Panc1 (cell line): Measurements from ENCODE around the gene MUS81. TPM values are rescaled to one million over a fixed set of nuclear protein-coding genes. Genes with fewer than 3 reads are reported as not detected.

ENCODE experiments used
- ATAC-seq: fragments of 200-7000 bp; cut with Tn5 transposase; 2 replicates; pipeline ENCODE4 v1.9.1; 2020; ENCODE audit warnings: mild to moderate bottlenecking, moderate library complexity
- BruUV-seq: library from RNA; stranded (reverse); fragments of 400-500 nt; replicated peaks from 2 replicates; lab custom pipeline; 2021; lab: Mats Ljungman, UMichigan
- CTCF ChIA-PET: fragments of 300-600 bp; sonication (Branson Sonifier 250); formaldehyde crosslinking; loops from one replicate; lab custom pipeline; 2022; ENCODE audit warnings: antibody characterized with exemption; lab: Charles Lee
- POLR2A ChIA-PET: fragments of 300-600 bp; sonication (Branson Sonifier 250); formaldehyde crosslinking; loops from one replicate; lab custom pipeline; 2022; ENCODE audit warnings: antibody characterized with exemption; lab: Charles Lee
- DNase-seq: peaks from one replicate; pipeline ENCODE4 v3.0.0-alpha.2; 2010; ENCODE audit warnings: low read depth, low spot score
- H3K27ac ChIP-seq: 2 replicates; pipeline ENCODE4 v1.5.1; 2011; ENCODE audit warnings: mild to moderate bottlenecking, low read length, inconsistent platforms
- H3K27me3 ChIP-seq: fragments of 200-500 bp; sonication (Bioruptor generic); 2 replicates; pipeline ENCODE4 v1.6.0; 2014; ENCODE audit warnings: low read length, inconsistent platforms; ENCODE audit not compliant: control insufficient read depth, insufficient read depth
- H3K36me3 ChIP-seq: fragments of 200-500 bp; sonication (Bioruptor generic); 2 replicates; pipeline ENCODE4 v1.5.1; 2014; ENCODE audit warnings: inconsistent platforms, mild to moderate bottlenecking, low read length, moderate library complexity; ENCODE audit not compliant: control insufficient read depth, insufficient read depth
- H3K4me1 ChIP-seq: 2 replicates; pipeline ENCODE4 v1.5.1; 2011; ENCODE audit warnings: inconsistent platforms, mild to moderate bottlenecking, low read length, moderate library complexity; ENCODE audit not compliant: control insufficient read depth, insufficient read depth
- H3K4me3 ChIP-seq, 2 experiments: 2 replicates each; pipeline ENCODE4 v1.5.1; 2011 to 2012; ENCODE audit warnings: low read depth in 2 of 2, low read length in 2 of 2, mild to moderate bottlenecking in 2 of 2, inconsistent platforms in 1 of 2, moderate library complexity in 1 of 2
- H3K9me3 ChIP-seq: fragments of 200-500 bp; sonication (Bioruptor generic); 2 replicates; pipeline ENCODE4 v1.5.1; 2014; ENCODE audit warnings: low read depth, mild to moderate bottlenecking, inconsistent platforms, low read length, moderate library complexity; ENCODE audit not compliant: control insufficient read depth, insufficient read depth
- POLR2AphosphoS5 ChIP-seq: IDR thresholded peaks from 2 replicates; pipeline ENCODE4 v1.6.1; 2012; ENCODE audit warnings: mild to moderate bottlenecking, low read depth, low read length, moderate library complexity
- SIN3A ChIP-seq: IDR thresholded peaks from 2 replicates; pipeline ENCODE4 v1.6.1; 2012; ENCODE audit warnings: low read depth, mild to moderate bottlenecking, low read length, moderate library complexity, borderline replicate concordance; ENCODE audit not compliant: insufficient read depth
- TCF7L2 ChIP-seq: IDR thresholded peaks from 2 replicates; pipeline ENCODE4 v1.6.1; 2011; ENCODE audit warnings: mild to moderate bottlenecking, low read depth, low read length, inconsistent platforms
- in situ Hi-C: cut with HindIII; loops from 2 replicates; pipeline ENCODE4 v1.10.0; 2016; ENCODE audit warnings: low sequenced_read_pairs, low pct_unique_long_range_greater_than_20kb
- intact Hi-C: fragments of 100-400 bp; cut with micrococcal nuclease; formaldehyde crosslinking; loops from one replicate; pipeline ENCODE4 v1.10.0; 2022; ENCODE audit not compliant: unreplicated experiment
- total RNA-seq: library from RNA; stranded (reverse); gene quantifications from one replicate; pipeline ENCODE4 v1.2.1, GENCODE V29; 2021; ENCODE audit not compliant: unreplicated experiment
- TF ChIP-seq, protein P1 (sequence below): fragments of 450-650 bp; IDR thresholded peaks from 2 replicates; pipeline ENCODE4 v1.5.1; 2017; ENCODE audit warnings: mild to moderate bottlenecking
- TF ChIP-seq, protein P2 (sequence below), 2 experiments: IDR thresholded peaks; 2 replicates each; pipeline ENCODE4 v1.6.1; 2011 to 2012; ENCODE audit warnings: low read depth in 2 of 2, control low read depth in 1 of 2, low read length in 1 of 2, mild to moderate bottlenecking in 1 of 2, moderate library complexity in 1 of 2; ENCODE audit not compliant: insufficient read depth in 1 of 2

MUS81 gene
- total RNA-seq, 1 experiment from 2014 or later = 140 TPM

DNA sequence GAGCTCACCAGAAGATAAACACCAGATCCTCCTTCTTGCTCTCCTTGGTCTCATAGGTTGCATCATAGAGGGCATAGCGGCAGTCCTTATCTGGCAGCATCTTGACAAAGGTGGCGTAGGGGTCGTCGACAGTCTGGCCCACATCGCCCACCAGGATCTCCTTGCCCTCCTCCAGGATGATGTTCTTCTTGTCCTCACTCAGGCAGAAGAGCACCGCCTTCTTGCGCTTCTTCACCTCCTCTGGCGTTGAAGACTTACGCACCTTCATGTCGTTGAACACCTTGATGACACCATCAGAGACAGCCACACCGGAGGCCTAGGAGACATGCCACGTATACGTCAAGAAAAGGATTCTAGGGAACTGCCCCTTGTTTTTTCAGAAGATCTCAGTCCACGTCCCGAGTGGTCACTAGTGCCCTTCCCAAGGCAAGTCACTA, 4.3 kb upstream of the MUS81 start:
- Histone ChIP-seq H3K4me1 (peaks cover 38% of the 10 kb centered on the region), H3K27me3 (no peaks in the 10 kb centered on the region), H3K27ac (peak overlapping the region; percentile 93), H3K4me3 (peak overlapping the region; percentile 94 to 99), H3K9me3 (no peaks in the 10 kb centered on the region), H3K36me3 (peaks cover 29% of the 10 kb centered on the region)
- BruUV-seq = no TSS peak
- POLR2A ChIA-PET = no interaction called here
- CTCF ChIA-PET = no interaction called here
- intact Hi-C loops (loop anchor here (10.0 kb wide), 1 partner anchor 301 kb away; the partner anchor contains the start of gene LTBP3), in situ Hi-C loops (no loop called here)
- no peak for ATAC-seq
- DNase-seq = no peak
- TF ChIP-seq POLR2AphosphoS5 = peak; percentile 4; the same call in 1 of the 2 replicates
- TF ChIP-seq, protein P1, sequence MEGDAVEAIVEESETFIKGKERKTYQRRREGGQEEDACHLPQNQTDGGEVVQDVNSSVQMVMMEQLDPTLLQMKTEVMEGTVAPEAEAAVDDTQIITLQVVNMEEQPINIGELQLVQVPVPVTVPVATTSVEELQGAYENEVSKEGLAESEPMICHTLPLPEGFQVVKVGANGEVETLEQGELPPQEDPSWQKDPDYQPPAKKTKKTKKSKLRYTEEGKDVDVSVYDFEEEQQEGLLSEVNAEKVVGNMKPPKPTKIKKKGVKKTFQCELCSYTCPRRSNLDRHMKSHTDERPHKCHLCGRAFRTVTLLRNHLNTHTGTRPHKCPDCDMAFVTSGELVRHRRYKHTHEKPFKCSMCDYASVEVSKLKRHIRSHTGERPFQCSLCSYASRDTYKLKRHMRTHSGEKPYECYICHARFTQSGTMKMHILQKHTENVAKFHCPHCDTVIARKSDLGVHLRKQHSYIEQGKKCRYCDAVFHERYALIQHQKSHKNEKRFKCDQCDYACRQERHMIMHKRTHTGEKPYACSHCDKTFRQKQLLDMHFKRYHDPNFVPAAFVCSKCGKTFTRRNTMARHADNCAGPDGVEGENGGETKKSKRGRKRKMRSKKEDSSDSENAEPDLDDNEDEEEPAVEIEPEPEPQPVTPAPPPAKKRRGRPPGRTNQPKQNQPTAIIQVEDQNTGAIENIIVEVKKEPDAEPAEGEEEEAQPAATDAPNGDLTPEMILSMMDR = no peak

DNA sequence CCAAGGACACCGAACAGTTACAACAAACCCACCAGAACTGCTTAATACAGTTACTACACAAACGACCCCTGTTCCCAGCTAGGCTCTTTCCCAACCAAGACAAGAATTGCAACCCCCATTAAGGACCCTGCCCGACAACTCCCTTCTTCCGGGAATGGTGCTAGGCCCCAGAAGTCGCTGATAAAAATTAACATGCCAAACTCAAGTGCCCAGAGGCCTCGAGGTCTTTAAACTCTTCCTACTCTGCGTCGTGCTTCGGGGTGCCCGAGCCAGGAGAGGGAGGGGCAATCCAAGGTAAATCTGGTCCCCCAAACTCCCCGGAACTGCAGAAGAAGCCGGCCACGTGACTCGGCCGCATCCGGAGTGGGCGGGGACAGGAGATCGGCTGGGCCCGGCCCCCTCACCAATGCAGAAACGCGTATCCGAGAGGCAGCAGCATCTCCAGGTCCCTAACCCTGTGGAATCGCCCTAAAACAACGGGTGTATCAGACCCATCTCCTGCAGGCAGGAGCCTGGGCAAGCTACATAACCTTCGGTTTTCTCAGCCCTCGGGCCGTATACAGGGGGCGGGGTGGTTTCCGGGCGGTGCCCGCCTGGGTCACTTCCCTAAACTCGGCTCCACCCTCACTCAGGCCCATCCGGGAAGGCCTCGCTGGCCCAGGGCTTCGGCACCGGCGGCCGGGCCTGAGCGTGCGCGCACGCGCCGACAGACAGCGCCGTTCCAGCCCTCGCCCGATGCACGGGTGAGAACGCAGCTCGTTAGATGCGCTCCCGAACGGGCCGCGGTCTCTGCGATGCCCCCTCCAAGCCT, 3.3 kb upstream of the MUS81 start:
- Histone ChIP-seq H3K4me3 (peak overlapping the region; percentile 94 to 99), H3K36me3 (peaks cover 31% of the 10 kb centered on the region), H3K27me3 (no peaks in the 10 kb centered on the region), H3K27ac (peak overlapping the region; percentile 93), H3K9me3 (no peaks in the 10 kb centered on the region), H3K4me1 (peaks cover 45% of the 10 kb centered on the region)
- ChIA-PET CTCF (no interaction called here), POLR2A (no interaction called here)
- in situ Hi-C loops = no loop called here
- DNase-seq = no peak
- peak; percentile 35 for ATAC-seq
- no TSS peak for BruUV-seq
- intact Hi-C loops = loop anchor here (10.0 kb wide), 1 partner anchor 302 kb away; the partner anchor contains the start of gene LTBP3
- TF ChIP-seq, protein P2, sequence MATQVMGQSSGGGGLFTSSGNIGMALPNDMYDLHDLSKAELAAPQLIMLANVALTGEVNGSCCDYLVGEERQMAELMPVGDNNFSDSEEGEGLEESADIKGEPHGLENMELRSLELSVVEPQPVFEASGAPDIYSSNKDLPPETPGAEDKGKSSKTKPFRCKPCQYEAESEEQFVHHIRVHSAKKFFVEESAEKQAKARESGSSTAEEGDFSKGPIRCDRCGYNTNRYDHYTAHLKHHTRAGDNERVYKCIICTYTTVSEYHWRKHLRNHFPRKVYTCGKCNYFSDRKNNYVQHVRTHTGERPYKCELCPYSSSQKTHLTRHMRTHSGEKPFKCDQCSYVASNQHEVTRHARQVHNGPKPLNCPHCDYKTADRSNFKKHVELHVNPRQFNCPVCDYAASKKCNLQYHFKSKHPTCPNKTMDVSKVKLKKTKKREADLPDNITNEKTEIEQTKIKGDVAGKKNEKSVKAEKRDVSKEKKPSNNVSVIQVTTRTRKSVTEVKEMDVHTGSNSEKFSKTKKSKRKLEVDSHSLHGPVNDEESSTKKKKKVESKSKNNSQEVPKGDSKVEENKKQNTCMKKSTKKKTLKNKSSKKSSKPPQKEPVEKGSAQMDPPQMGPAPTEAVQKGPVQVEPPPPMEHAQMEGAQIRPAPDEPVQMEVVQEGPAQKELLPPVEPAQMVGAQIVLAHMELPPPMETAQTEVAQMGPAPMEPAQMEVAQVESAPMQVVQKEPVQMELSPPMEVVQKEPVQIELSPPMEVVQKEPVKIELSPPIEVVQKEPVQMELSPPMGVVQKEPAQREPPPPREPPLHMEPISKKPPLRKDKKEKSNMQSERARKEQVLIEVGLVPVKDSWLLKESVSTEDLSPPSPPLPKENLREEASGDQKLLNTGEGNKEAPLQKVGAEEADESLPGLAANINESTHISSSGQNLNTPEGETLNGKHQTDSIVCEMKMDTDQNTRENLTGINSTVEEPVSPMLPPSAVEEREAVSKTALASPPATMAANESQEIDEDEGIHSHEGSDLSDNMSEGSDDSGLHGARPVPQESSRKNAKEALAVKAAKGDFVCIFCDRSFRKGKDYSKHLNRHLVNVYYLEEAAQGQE (IDR thresholded peaks at IDR 0.05; ENCODE audit: insufficient read depth in 1 of 2, low read depth in 2 of 2, low read length in 1 of 2) = no peak
- peak; percentile 75 for TF ChIP-seq POLR2AphosphoS5

DNA sequence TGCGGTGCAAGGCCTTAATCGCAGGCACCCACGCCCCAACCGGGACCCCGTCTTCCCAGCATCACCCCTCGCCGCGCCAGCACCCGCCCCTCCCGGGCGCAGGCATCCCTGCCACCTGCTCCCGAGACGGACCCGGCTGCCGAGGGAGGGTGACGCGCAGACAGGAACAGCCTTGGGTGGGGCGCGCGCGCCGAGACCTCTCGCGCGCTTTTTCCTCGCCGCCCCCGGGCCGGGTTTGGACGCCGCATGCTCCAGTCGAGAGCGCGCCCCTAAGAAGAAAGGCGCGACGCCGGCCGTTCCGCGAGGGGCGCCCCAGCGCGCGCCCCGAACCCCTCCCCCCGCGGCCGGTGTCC, 2.8 kb upstream of the MUS81 start:
- Histone ChIP-seq H3K4me1 (peaks cover 51% of the 10 kb centered on the region), H3K9me3 (no peaks in the 10 kb centered on the region), H3K27me3 (no peaks in the 10 kb centered on the region), H3K27ac (peak overlapping the region; percentile 93), H3K4me3 (peak overlapping the region; percentile 94 to 99), H3K36me3 (peaks cover 31% of the 10 kb centered on the region)
- in situ Hi-C loops (no loop called here), intact Hi-C loops (loop anchor here (10.0 kb wide), 1 partner anchor 303 kb away; the partner anchor contains the start of gene LTBP3)
- DNase-seq (no peak), ATAC-seq (peak; percentile 0; the same call in 1 of the 2 replicates)
- TF ChIP-seq TCF7L2 (no peak), SIN3A (no peak), POLR2AphosphoS5 (no peak)
- TF ChIP-seq, protein P1 = no peak
- TF ChIP-seq, protein P2 (IDR thresholded peaks at IDR 0.05; ENCODE audit: insufficient read depth in 1 of 2, low read depth in 2 of 2, low read length in 1 of 2) = no peak
- POLR2A ChIA-PET = no interaction called here
- no TSS peak for BruUV-seq
- CTCF ChIA-PET = no interaction called here
